Suprapubic skin (tissue), 4 donors: ENCODE data around the gene HOXB8.

ENCODE experiments used
- CTCF ChIP-seq, 2 donors: fragments of 200-600 bp in 1 of 2; fragments of 450-650 bp in 1 of 2; sonication (generic) in 1 of 2; IDR thresholded peaks; one replicate each; pipeline ENCODE4 v1.5.1; 2016 to 2019; ENCODE audit warnings: antibody characterized with exemption in 2 of 2, mild to moderate bottlenecking in 1 of 2, moderate library complexity in 1 of 2
- EP300 ChIP-seq: sonication (generic); formaldehyde crosslinking; IDR thresholded peaks from one replicate; pipeline ENCODE4 v1.6.1; 2017; ENCODE audit warnings: antibody characterized with exemption
- POLR2A ChIP-seq, 2 donors: fragments of 450-650 bp; IDR thresholded peaks; one replicate each; pipeline ENCODE4 v1.6.1; 2017; ENCODE audit warnings: antibody characterized with exemption in 2 of 2, mild to moderate bottlenecking in 2 of 2, moderate library complexity in 2 of 2
- POLR2AphosphoS5 ChIP-seq, 3 donors: sonication (generic); formaldehyde crosslinking; IDR thresholded peaks; one replicate each; pipeline ENCODE4 v1.6.1; 2017; ENCODE audit warnings: antibody characterized with exemption in 3 of 3

- no peak for TF ChIP-seq POLR2A (IDR thresholded peaks at IDR 0.05)
- no peak for TF ChIP-seq CTCF (IDR thresholded peaks at IDR 0.05)
- TF ChIP-seq POLR2AphosphoS5 (IDR thresholded peaks at IDR 0.05) = no peak
- no peak for TF ChIP-seq EP300
Measured at GRCh38 chr17:48594538-48595277, 20.4 kb downstream of the HOXB8 start.
